Measurements from ENCODE around the gene ASS1.
"Not testable (repeated sequence)": the region's sequence is repeated elsewhere in the genome, so short reads cannot be mapped to it uniquely, and the experiment has no call there.

Gene ASS1

DNA sequence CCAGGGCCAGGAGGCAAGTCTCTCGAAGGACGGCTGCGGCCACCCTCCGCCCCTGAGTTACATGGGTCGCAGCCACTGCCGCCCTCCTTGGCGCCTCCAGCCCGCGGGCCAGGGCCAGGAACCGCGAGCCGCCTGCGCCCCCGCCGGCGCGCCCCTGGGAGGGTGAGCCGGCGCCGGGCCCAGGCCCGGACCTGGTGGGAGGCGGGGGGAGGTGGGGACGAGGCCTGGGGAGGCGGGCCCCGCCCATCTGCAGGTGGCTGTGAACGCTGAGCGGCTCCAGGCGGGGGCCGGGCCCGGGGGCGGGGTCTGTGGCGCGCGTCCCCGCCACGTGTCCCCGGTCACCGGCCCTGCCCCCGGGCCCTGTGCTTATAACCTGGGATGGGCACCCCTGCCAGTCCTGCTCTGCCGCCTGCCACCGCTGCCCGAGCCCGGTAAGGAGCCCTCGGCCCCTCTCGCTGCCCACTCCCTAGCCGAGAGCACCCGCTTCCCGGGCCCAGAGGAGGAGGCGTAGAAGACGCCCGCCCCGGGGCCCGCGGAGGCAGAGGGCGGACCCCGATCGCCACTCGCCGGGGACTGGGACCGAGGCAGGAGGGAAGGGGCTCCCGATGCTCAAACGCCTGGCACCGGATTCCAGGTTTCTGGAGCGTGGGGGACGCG, at the start of gene ASS1:
Gene ASS1, plus strand, starts transcription at position 397 of the 657 bp plus-strand sequence. CDS start 7,268 bp downstream, outside the sequence.
- DNase-seq: peak; percentile 76

DNA sequence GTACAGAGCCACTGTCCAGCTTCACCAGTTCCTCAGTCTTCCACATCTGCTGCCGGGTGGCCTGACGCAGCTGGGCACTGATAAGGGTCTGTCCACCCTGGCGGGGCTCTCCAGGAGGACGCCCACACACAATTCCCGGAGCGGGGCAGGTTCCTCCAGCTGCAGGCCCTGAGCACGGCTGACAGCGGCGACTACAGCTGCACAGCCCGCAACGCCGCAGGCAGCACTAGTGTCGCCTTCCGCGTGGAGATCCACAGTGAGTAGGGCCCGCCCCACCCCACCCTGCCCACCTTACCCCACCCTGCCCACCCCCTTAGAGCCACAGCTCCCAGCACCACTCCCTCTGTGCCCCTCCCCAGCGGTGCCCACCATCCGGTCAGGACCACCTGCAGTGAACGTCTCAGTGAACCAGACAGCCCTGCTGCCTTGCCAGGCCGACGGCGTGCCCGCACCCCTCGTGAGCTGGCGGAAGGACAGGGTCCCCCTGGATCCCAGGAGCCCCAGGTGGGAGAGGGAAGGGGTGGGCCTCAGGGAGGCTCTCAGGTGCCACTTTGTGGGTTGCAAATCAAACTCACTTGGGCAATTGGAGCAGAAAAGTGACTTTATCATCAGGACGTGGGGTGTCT, 48.8 kb upstream of the ASS1 start:
- DNase-seq: no peak

DNA sequence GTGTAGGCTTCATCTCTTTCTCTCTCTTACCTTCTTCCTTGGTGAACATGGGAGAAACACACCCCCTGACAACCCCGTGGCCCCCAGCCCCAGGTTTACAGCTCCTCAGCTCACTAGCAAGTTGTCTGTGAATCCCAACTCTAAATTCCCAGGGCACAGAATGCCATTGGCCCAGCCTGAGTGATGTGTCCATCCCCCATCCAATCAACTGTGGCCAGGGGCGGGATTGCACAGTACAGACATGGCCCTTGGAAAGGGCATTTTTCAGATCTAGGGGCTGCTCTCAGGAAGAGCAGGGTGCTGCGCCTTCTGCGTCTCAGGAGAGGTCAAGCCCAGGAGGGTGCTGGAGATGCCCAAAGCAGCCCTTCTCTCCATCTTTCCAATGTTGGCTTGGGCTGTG, 48.2 kb upstream of the ASS1 start:
- DNase-seq: no peak

DNA sequence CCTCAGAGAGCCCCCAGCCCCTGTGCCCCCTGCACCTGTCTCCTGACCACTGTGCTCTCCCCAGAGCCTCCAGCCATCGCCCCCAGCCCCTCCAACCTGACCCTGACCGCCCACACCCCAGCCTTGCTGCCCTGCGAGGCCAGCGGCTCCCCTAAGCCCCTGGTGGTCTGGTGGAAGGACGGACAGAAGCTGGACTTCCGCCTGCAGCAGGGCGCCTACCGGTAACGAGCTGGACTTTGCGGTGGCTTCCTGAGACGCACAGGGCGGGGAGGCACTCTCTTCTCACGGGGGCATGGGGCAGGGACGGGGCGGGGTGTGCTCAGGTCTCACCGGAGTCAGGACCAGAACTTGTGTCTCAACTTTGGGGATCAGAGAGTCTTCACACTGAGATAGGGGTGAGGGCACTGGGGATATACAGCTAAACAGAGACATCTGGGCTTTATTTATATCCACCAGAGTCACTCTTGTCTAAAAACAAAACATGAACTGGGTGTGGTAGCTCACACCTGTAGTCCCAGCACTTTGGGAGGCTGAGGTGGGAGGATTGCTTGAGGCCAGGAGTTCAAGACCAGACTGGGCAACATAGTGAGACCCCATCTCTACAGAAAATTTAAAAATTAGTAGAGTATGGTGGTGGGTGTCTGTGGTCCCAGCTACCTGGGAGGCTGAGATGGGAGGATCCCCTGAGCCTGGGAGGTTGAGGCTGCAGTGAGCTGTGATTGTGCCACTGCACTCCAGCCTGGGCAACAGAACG, 46.1 kb upstream of the ASS1 start:
- DNase-seq: no peak

DNA sequence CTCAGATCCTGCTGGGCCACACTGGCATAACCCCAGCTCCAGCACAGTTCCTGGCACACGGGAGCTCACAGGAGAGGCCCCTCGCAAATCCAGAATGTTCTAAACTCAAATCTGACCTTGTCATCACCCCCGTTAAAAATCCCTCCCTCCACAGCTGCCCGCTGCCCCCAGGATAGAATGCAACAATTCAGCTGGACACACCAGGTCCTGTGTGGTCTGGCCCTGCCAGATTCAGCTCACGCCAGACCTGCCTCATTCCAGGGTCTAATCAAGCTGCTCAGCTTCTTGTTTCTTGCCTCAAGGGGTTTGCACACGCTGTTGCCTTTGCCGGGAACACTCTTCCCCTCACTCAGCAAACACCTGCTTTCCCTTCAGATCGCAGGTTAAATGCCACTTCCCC, 45.0 kb upstream of the ASS1 start:
- no peak for DNase-seq

DNA sequence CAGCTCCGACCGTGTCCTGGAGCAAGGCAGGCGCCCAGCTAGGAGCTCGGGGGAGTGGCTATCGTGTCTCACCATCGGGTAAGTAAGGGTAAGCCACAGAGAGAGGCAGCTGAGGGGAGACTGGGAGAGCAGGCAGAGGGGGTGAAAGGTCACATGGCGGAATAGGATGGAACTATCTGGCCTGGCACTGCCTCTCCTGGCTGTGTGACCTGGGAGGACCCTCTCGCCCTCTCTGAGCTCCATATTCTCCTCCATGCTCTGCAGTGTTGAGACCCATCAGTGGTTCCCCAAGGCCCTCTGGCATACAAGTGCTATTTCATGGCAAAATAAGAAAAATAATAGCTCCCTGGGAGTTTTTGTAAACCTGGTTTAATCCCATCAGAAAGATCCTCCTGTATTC, 43.9 kb upstream of the ASS1 start:
- DNase-seq: no peak

DNA sequence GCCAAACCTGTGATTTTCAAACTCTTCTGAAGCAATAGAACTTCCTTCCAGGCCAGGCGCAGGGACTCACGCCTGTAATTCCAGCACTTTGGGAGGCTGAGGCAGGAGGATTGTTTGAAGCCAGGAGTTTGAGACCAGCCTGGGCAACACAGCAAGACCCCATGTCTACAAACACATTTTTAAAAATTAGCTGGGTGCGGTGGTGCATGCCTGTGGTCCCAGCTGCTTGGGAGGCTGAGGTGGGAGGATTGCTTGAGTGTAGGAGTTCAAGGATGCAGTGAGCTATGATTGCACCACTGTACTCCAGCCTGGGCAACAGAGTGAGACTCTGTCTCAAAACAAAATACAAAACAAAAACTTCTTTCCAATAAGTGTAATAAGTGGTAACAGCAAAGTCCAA, 43.0 kb upstream of the ASS1 start:
- not testable (repeated sequence) for DNase-seq

DNA sequence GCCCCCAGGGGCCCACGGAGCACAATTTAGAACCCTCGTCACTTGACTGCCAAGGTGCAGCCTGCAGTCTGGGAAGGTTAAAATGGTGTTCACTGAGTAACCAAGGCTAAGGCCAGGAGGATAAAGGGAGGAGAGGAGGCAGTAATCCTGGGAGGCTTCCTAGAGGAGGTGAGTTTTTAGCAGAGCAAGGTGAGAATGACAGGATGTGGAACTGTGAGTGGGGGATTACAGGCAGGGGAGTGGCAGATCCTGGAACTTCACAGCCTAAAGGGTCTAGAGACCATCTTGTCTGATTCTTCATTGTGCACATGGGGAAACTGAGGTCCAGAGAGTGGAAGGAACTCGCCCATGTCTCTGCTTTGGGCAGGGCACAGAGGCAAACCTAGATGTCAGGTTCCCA, 42.5 kb upstream of the ASS1 start:
- no peak for DNase-seq

DNA sequence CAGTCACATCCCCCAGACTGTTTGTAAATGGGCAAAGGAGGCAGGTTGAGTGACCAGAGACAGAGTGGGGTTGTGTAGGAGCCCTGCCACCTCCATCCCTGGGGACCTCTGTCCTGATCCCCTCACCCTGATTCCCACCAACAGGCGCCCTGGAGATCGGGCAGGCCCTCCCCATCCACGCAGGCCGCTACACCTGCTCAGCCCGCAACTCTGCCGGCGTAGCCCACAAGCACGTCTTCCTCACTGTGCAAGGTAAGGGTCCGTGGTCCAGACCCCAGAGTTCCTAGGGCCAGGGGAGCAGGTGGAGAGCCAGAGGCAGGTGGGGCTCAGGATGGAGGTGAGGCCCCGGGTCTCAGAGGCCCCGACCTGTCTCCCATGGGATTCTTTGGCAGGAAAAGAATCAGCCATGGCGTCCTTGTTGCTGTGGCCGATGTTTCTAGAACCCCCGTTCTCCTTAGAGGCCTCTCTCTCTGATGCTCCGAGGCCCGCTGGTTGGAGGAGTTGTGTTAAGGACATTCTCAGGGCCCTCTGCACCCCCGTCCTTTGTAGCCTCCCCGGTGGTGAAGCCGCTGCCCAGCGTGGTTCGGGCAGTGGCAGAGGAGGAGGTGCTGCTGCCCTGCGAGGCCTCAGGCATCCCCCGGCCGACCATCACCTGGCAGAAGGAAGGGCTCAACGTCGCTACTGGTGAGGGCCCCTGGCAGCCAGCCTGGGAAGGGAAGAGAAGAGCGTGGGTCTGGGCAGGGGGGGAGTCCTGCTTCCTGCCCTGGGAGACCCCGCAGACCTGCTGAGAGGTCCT, 41.9 kb upstream of the ASS1 start:
- no peak for DNase-seq

DNA sequence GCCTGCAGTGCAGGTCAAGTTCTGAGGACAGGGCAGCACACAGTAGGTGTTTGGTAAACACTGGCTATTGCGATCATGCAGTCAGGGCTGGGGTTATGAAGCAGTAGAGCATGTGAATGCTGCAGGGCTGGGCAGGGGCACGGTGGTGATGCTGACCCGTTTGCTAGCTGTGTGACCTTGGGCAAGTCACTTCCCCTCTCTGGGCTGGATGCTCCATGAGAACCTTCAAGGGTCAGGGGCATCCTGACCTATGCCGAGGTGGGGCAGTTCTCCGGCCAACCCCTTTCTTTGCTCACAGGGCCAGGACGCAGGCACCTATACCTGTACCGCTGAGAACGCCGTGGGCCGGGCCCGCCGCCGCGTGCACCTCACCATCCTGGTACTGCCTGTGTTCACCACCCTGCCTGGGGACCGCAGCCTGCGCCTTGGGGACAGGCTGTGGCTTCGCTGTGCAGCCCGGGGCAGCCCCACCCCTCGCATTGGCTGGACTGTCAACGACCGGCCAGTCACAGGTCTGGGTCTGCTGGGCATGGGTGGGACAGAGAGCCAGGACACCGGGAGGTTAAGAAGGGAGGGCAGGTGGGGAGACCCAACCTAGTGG, 39.0 kb upstream of the ASS1 start:
- no peak for DNase-seq

DNA sequence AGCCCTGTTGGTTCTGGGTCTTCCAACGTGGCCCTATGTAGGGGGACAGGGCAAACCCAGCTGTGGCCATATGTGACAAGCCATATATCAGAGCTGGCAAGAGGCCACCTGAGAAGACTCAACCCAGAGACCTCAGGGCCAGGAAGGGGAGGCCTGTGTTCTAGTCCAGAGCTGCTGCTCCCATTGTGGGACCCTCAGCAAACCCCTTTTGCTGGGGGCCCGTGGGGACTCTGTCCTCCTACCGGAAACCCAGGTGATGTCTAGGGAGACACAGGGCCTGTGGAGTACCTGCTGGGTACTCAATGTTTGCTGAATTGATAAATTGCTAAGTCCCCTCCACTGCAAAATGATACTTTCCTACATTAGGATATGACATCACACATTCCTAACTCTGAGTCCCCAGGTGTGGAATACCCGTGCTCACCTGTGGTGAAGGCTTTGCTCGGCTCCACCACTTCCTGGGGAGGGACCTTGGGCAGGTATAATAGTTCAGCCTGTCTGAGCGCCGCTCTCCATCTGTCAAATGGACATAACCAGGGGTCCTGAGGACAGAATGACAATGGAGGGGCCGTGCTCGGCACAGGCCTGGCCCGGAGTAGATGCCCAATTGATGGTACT, 38.4 kb upstream of the ASS1 start:
- DNase-seq: no peak

DNA sequence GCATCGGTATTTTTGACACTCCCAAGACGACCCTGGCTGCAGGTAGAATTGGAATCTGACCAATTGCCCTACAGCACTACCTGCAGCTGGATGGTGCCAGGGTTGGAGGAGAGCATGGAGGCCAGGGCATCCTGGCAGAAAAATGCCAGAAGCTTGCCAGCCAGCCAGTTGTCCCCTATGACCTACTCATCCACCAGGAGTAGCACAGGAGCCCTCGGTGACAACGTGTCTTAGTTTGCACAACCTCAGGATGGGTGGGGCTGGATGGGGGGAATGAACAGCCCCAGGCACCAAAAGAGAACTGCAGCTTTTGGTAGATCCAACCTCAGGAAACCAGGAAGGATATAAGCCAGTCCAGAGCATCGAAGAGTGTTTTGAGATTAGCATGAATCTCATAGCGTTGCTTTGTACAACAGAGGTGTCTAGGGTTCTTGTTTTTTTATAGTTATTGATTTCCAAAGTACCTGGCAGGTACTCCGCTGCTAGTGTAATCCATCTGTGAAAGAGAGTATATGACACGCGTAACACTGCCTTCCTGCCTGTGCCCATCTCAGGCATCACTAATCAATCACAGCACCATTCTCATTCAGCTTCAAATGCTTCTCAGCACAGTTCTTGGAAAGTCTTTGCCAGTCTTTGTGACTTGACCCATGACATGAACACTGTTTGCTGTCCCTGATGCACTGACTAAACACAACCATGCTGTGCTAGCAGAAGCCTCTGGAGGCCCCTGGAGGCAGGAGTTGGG, 36.7 kb upstream of the ASS1 start:
- no peak for DNase-seq

DNA sequence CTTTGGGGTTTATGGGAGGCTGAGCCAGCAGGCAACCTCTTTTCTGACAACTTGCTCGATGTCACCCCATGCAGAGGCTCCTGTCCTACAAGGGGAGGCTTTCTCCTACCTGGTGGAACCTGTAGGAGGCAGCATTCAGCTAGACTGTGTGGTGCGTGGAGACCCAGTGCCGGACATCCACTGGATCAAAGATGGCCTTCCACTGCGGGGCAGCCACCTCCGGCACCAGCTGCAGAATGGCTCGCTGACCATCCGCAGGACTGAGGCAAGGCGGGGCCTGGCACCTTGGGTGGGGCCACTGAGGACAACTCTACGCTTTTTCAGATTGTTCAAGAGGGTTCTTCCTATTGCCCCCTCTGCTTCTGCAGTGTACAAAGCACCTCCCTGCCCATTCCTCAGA, 36.1 kb upstream of the ASS1 start:
- DNase-seq: no peak

DNA sequence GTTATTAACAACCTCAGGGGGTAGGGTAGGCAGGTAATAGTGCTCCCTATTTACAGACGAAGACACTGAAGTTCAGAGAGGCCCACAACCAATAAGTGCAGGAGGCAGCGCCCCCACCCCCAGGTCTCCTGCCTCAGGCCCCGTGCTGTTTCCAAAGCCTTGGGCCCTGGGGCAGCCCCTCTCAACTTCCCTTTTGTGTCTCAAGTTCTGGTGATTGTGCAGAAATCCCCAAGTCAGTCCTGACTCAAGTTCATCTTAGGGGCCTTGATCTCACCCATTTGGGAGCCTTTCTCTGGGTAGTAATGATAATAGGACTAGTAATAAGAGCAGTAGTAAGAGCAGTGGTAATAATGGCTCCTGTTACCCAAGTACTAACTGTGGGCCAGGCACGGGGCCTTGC, 35.5 kb upstream of the ASS1 start:
- DNase-seq: no peak

DNA sequence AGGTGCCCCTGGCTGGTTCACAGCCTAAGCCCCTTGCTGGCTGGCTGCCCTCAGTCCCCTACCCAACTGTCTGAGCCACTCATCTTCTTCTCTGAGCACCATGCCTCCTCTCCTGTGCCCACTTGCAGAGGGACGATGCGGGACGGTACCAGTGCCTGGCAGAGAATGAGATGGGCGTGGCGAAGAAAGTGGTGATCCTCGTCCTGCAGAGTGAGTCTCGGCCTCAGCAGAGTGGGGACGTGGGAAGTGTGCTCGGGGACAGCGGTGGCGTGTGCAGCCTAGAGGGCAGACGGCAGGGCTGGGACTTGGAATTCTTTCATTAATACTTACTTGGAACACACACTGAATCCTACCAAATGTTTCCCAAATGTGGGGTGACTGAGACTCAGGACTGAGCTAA, 34.3 kb upstream of the ASS1 start:
- DNase-seq: no peak

DNA sequence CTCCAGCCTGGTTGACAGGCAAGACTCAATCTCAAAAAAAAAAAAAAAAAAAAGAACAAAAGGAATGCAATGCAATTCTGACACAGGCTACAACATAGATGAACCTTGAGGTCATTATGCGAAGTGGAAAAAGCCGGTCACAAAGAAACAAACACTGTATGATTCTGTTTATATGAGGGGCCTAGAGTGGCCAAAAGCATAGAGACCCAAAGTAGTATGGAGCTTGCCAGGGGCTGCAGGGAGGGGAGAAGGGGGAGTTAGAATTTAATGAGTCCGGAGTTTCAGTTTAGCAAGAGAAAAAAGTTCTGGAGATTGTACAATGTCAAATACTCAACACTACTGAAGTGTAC, 33.2 kb upstream of the ASS1 start:
- DNase-seq: no peak

DNA sequence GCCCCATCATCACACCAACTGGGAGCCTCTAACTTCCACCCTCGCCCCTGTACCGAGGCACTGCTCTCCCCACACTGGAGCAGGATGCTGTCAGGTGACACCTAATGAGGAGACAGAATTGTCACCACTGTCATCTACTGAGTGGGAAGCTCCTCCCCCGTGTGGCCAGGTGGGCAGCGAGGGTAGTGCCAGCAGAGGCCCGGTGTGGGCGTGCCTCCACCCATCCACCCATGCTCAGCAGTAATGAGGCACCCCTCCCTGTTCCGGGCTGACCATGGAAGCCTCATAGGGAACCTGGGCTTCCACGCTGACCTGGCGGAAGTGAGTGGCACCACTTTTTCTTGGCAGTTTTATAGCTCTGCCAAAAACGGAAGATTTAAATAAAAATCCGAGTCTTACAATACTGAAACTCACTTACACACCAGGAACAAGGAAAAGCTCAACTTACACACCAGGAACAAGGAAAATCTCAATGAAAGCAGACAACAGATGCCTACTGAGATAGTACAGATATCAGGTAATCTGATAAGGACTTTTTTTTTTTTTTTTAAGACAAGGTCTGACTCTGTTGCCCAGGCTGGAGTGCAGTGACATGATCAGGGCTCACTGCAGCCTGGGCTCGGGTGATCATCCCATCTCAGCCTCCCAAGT, 30.6 kb upstream of the ASS1 start:
- no peak for DNase-seq

DNA sequence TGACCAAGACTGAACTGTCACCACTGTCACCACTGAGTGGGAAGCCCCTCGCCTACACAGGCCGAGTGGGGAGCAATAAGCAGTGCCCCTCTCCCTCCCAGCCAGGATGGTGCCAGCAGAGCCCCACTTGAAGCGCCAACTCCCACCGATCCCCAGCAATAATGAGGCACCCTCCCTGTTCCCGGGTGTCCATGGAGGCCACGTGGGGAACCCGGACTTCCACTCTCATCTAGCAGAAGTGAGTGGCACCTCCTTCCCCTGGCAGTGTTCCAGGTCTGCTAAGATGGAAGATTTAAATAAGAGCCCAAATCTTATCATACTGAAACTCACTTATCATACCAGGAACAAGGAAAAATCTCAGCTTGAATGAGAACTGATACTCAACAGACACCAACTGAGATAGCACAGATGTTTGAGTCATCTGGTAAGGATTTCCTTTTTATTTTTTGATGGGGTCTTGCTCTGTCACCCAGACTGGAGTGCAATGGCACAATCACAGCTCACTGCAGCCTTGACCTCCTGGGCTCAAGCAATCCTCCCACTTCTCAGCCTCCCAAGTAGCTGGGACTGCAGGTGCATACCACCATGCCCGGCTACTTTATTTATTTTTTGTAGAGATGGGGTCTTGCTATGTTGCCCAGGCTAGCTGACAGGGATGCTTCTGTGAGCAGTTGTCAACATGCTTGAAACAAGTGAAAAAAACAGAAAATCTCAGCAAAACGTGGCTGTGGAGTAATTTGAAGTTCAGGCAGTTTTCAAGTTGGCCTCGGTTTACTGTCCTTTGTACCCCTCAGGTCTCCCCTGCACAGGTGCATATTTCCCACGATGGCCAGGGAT, 29.6 kb upstream of the ASS1 start:
- no peak for DNase-seq

DNA sequence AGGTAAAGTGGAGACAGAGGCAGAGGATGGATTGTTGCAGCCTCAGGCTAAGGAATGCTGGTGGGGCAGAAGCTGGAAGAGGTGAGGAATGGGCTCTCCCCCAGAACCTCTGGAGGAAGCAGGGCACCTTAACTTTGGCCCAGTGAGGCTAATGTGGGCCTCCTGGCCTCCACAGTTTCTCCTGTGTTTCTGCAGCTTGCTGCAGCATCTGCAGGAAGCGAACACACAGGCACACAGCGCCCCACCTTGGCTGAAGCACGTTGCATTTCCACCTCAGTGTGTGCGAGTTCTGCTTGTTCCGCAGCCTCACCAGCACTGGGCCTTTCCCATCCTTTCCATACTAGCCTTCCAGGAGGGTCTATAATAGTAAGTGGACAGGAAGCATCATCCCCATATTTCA, 27.2 kb upstream of the ASS1 start:
- DNase-seq: no peak

DNA sequence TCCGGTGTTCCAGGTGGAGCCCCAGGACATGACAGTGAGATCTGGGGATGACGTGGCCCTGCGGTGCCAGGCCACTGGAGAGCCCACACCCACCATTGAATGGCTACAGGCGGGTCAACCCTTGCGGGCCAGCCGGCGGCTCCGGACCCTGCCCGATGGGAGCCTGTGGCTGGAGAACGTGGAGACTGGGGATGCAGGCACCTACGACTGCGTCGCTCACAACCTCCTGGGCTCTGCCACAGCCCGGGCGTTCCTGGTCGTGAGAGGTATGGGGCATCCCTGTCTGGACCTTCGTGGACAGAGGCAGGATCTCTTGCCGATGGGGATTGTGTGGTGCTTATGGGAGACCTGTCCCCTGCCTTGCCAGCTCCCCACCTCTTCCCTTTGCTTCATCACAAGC, 26.0 kb upstream of the ASS1 start:
- no peak for DNase-seq
